Gastroesophageal sphincter (tissue), 4 donors: ENCODE measurements around the gene SLC25A21. TPM values are rescaled to one million over a fixed set of nuclear protein-coding genes. Genes with fewer than 3 reads are reported as not detected.

ENCODE experiments used
- ATAC-seq: fragments of 150-250 bp; one replicate; pipeline ENCODE4 v1.9.1; 2016; ENCODE audit warnings: mild to moderate bottlenecking, moderate library complexity
- H3K27ac ChIP-seq, 4 donors: fragments of 200-600 bp; sonication (generic) in 3 of 4; 1 replicate in 3 of 4; 2 replicates in 1 of 4; pipeline ENCODE4 v1.5.1; 2016 to 2019
- H3K27me3 ChIP-seq: fragments of 200-600 bp; sonication (generic); one replicate; pipeline ENCODE4 v1.5.1; 2019
- H3K36me3 ChIP-seq, 2 donors: fragments of 200-600 bp; sonication (generic); one replicate each; pipeline ENCODE4 v1.5.1; 2019; ENCODE audit warnings: control low read depth in 1 of 2
- H3K4me1 ChIP-seq, 3 donors: fragments of 200-600 bp; sonication (generic); 1 replicate in 2 of 3; 2 replicates in 1 of 3; pipeline ENCODE4 v1.5.1; 2016 to 2019; ENCODE audit warnings: control low read depth in 2 of 3
- H3K4me3 ChIP-seq, 2 donors: fragments of 200-600 bp; sonication (generic); one replicate each; pipeline ENCODE4 v1.5.1; 2019; ENCODE audit warnings: mild to moderate bottlenecking in 1 of 2, moderate library complexity in 1 of 2
- H3K9me3 ChIP-seq, 3 donors: fragments of 200-600 bp; sonication (generic); one replicate each; pipeline ENCODE4 v1.5.1; 2017 to 2019; ENCODE audit warnings: control low read depth in 2 of 3
- CTCF ChIP-seq, 4 experiments: fragments of 200-600 bp in 2 of 4; fragments of 450-650 bp in 2 of 4; sonication (generic) in 1 of 4; IDR thresholded peaks; one replicate each; pipeline ENCODE4 v1.5.1; 2017 to 2019; ENCODE audit warnings: antibody characterized with exemption in 4 of 4, mild to moderate bottlenecking in 2 of 4, moderate library complexity in 2 of 4
- EP300 ChIP-seq: sonication (generic); formaldehyde crosslinking; IDR thresholded peaks from one replicate; pipeline ENCODE4 v1.6.1; 2017; ENCODE audit warnings: antibody characterized with exemption, mild to moderate bottlenecking
- POLR2A ChIP-seq, 2 donors: fragments of 450-650 bp; IDR thresholded peaks; one replicate each; pipeline ENCODE4 v1.6.1; 2017; ENCODE audit warnings: antibody characterized with exemption in 2 of 2, mild to moderate bottlenecking in 2 of 2, moderate library complexity in 1 of 2
- POLR2AphosphoS5 ChIP-seq: sonication (generic); formaldehyde crosslinking; IDR thresholded peaks from one replicate; pipeline ENCODE4 v1.6.1; 2017; ENCODE audit warnings: antibody characterized with exemption
- WGBS, 2 donors: methylation state at CpG; one replicate each; pipeline ENCODE4 v1.1.5; 2018; ENCODE audit warnings: low coverage in 1 of 2; 5-methylcytosine and 5-hydroxymethylcytosine counted together
- total RNA-seq, 4 donors: library from RNA; depleted of rRNA; stranded (reverse); fragments of >200 nt; gene quantifications; one replicate each; pipeline ENCODE4 v1.1.0, GENCODE V29; 2016

SLC25A21 gene
- total RNA-seq, 4 donors from 2014 or later: 0.40 to 1.5 (median 1.3) TPM

- WGBS, 2 donors: 91 to 100% methylated on average over 1 to 2 of the region's 2 CpGs
- no peak overlapping the region for H3K4me3 ChIP-seq
- ATAC-seq: no peak
- H3K27me3 ChIP-seq: no peaks in the 10 kb centered on the region
- no peaks in the 10 kb centered on the region for H3K36me3 ChIP-seq
- H3K27ac ChIP-seq: no peak overlapping the region
- no peak for TF ChIP-seq CTCF (IDR thresholded peaks at IDR 0.05)
- no peak for TF ChIP-seq POLR2AphosphoS5
- no peak for TF ChIP-seq EP300
- TF ChIP-seq POLR2A (IDR thresholded peaks at IDR 0.05): no peak
- H3K9me3 ChIP-seq: no peaks in the 10 kb centered on the region
- no peaks in the 10 kb centered on the region for H3K4me1 ChIP-seq
Measured at GRCh38 chr14:36916668-36917067, 255.7 kb downstream of the SLC25A21 start.

GRCh38 chr14:36915081-36915480 lies 257.3 kb downstream of the SLC25A21 start:
- TF ChIP-seq EP300 (no peak), POLR2AphosphoS5 (no peak), CTCF (IDR thresholded peaks at IDR 0.05) (no peak), POLR2A (IDR thresholded peaks at IDR 0.05) (no peak)
- WGBS, 2 donors: 46 to 53% methylated on average over 1 of the region's 1 CpG
- no peak overlapping the region for H3K27ac ChIP-seq
- ATAC-seq: no peak
- H3K4me1 ChIP-seq: no peaks in the 10 kb centered on the region
- H3K9me3 ChIP-seq: no peaks in the 10 kb centered on the region
- no peaks in the 10 kb centered on the region for H3K36me3 ChIP-seq
- no peaks in the 10 kb centered on the region for H3K27me3 ChIP-seq
- no peak overlapping the region for H3K4me3 ChIP-seq

GRCh38 chr14:36910578-36910977 lies 261.8 kb downstream of the SLC25A21 start:
- 87% methylated on average over 3 of the region's 3 CpGs for WGBS, 2 donors
- TF ChIP-seq POLR2AphosphoS5 (no peak), EP300 (no peak), CTCF (IDR thresholded peaks at IDR 0.05) (no peak), POLR2A (IDR thresholded peaks at IDR 0.05) (no peak)
- no peak for ATAC-seq

GRCh38 chr14:36905272-36905888 lies 267.0 kb downstream of the SLC25A21 start:
- no peaks in the 10 kb centered on the region for H3K4me1 ChIP-seq
- TF ChIP-seq POLR2AphosphoS5 (no peak), EP300 (no peak), CTCF (IDR thresholded peaks at IDR 0.05) (no peak), POLR2A (IDR thresholded peaks at IDR 0.05) (no peak)
- H3K36me3 ChIP-seq: no peaks in the 10 kb centered on the region
- no peak for ATAC-seq
- WGBS, 2 donors: 55 to 68% methylated on average over 4 to 5 of the region's 5 CpGs
- H3K27ac ChIP-seq: no peak overlapping the region
- no peaks in the 10 kb centered on the region for H3K27me3 ChIP-seq
- H3K4me3 ChIP-seq: no peak overlapping the region
- no peaks in the 10 kb centered on the region for H3K9me3 ChIP-seq

More at GRCh38 chr14:36910578-36910977, 261.8 kb downstream of the SLC25A21 start:
- Histone ChIP-seq H3K27ac (no peak overlapping the region), H3K36me3 (no peaks in the 10 kb centered on the region), H3K4me1 (no peaks in the 10 kb centered on the region), H3K9me3 (no peaks in the 10 kb centered on the region), H3K4me3 (no peak overlapping the region), H3K27me3 (no peaks in the 10 kb centered on the region)

- no peaks in the 10 kb centered on the region for H3K4me1 ChIP-seq
- no peaks in the 10 kb centered on the region for H3K27me3 ChIP-seq
- no peak for ATAC-seq
- H3K4me3 ChIP-seq: no peak overlapping the region
- H3K9me3 ChIP-seq: peaks cover 0 to 11% (median 0%) of the 10 kb centered on the region in 3 donors
- TF ChIP-seq EP300 (no peak), CTCF (IDR thresholded peaks at IDR 0.05) (no peak)
- no peaks in the 10 kb centered on the region for H3K36me3 ChIP-seq
- no peak overlapping the region for H3K27ac ChIP-seq
Measured at GRCh38 chr14:36901861-36902260, 270.5 kb downstream of the SLC25A21 start.
